ENCODE data around the gene DPYD.

The DPYD gene

GRCh38 chr1:97139512-97139911, 781.3 kb downstream of the DPYD start:
- no peaks in the 10 kb centered on the region for H3K9me3 ChIP-seq (ENCODE audit: severe bottlenecking)
- no peak overlapping the region for H3K27ac ChIP-seq
- no peaks in the 10 kb centered on the region for H3K27me3 ChIP-seq (ENCODE audit: insufficient read depth, low read depth, severe bottlenecking)
- TF ChIP-seq CTCF (IDR thresholded peaks at IDR 0.05; ENCODE audit: low read depth, low read length) = no peak
- no peak overlapping the region for H3K4me3 ChIP-seq (ENCODE audit: low read depth, low read length)
- DNase-seq = no peak
- no peaks in the 10 kb centered on the region for H3K36me3 ChIP-seq

- TF ChIP-seq CTCF (IDR thresholded peaks at IDR 0.05; ENCODE audit: low read depth, low read length) = no peak
- peak; percentile 22 for DNase-seq
- Histone ChIP-seq H3K27ac (peak overlapping the region; percentile 71), H3K4me3 (ENCODE audit: low read depth, low read length) (peak overlapping the region; percentile 18), H3K9me3 (ENCODE audit: severe bottlenecking) (no peaks in the 10 kb centered on the region), H3K27me3 (ENCODE audit: insufficient read depth, low read depth, severe bottlenecking) (no peaks in the 10 kb centered on the region), H3K36me3 (no peaks in the 10 kb centered on the region)
Measured at GRCh38 chr1:97138515-97139032, 782.3 kb downstream of the DPYD start.

GRCh38 chr1:97137862-97138514, 782.8 kb downstream of the DPYD start:
- H3K9me3 ChIP-seq (ENCODE audit: severe bottlenecking) = no peaks in the 10 kb centered on the region
- no peaks in the 10 kb centered on the region for H3K27me3 ChIP-seq (ENCODE audit: insufficient read depth, low read depth, severe bottlenecking)
- DNase-seq = peak; percentile 89
- H3K36me3 ChIP-seq = no peaks in the 10 kb centered on the region
- H3K27ac ChIP-seq = peak overlapping the region; percentile 71
- H3K4me3 ChIP-seq (ENCODE audit: low read depth, low read length) = peak overlapping the region; percentile 18; the same call in 1 of the 2 replicates
- peak; percentile 58 for TF ChIP-seq CTCF (IDR thresholded peaks at IDR 0.05; ENCODE audit: low read depth, low read length)

GRCh38 chr1:97136996-97137395, 783.8 kb downstream of the DPYD start:
- Histone ChIP-seq H3K9me3 (ENCODE audit: severe bottlenecking) (no peaks in the 10 kb centered on the region), H3K4me3 (ENCODE audit: low read depth, low read length) (no peak overlapping the region), H3K36me3 (no peaks in the 10 kb centered on the region), H3K27me3 (ENCODE audit: insufficient read depth, low read depth, severe bottlenecking) (no peaks in the 10 kb centered on the region), H3K27ac (no peak overlapping the region)
- no peak for DNase-seq
- no peak for TF ChIP-seq CTCF (IDR thresholded peaks at IDR 0.05; ENCODE audit: low read depth, low read length)

GRCh38 chr1:97135972-97136371, 784.9 kb downstream of the DPYD start:
- H3K27ac ChIP-seq = no peak overlapping the region
- no peak overlapping the region for H3K4me3 ChIP-seq (ENCODE audit: low read depth, low read length)
- DNase-seq = no peak
- no peaks in the 10 kb centered on the region for H3K9me3 ChIP-seq (ENCODE audit: severe bottlenecking)
- H3K36me3 ChIP-seq = no peaks in the 10 kb centered on the region
- TF ChIP-seq CTCF (IDR thresholded peaks at IDR 0.05; ENCODE audit: low read depth, low read length) = no peak
- H3K27me3 ChIP-seq (ENCODE audit: insufficient read depth, low read depth, severe bottlenecking) = no peaks in the 10 kb centered on the region

- DNase-seq = no peak
- Histone ChIP-seq H3K36me3 (no peaks in the 10 kb centered on the region), H3K27ac (no peak overlapping the region), H3K9me3 (ENCODE audit: severe bottlenecking) (no peaks in the 10 kb centered on the region), H3K4me3 (ENCODE audit: low read depth, low read length) (no peak overlapping the region), H3K27me3 (ENCODE audit: insufficient read depth, low read depth, severe bottlenecking) (no peaks in the 10 kb centered on the region)
- no peak for TF ChIP-seq CTCF (IDR thresholded peaks at IDR 0.05; ENCODE audit: low read depth, low read length)
Measured at GRCh38 chr1:97128426-97128825, 792.4 kb downstream of the DPYD start.
